Measurements from ENCODE around the gene POTEB3. TPM values are rescaled to one million over a fixed set of nuclear protein-coding genes. Genes with fewer than 3 reads are reported as not detected.
"Not testable (repeated sequence)": the region's sequence is repeated elsewhere in the genome, so short reads cannot be mapped to it uniquely, and the experiment has no call there.

Gene POTEB3
- total and polyA plus RNA-seq, 10 of the 15 experiments (the other 5 are each of a cell fraction or from before 2014, with no cell fraction given): not detected

DNA sequence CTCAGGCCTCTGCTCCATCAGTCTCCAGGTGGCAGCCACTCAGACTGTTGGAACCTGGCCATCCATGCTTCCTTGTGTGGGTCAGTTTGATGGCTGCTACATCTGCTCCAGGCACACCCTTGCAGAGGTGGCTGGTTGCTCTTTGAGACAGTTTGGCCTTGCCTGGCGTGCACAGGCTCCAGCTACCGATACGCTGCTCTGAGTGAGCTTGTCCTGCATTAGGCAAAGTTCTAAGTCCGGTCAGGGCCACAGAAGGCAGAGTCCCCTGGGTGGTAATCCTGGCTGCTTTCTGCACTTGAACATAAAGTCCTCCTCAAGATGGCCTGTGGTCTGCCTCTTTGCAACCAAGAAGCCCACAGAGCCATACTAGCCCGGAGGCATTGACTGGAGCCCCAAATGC lies 41.8 kb downstream of the POTEB3 start:
- H3K4me2 ChIP-seq (ENCODE audit: control insufficient read depth, insufficient read depth); FAIRE-seq; H3K27ac ChIP-seq (ENCODE audit: control insufficient read depth, insufficient read depth); BruUV-seq (replicated peaks); POLR2A ChIA-PET; CTCF ChIA-PET; SMC1A ChIA-PET (ENCODE audit: uncharacterized antibody, unreplicated experiment); H3K36me3 ChIP-seq (ENCODE audit: control insufficient read depth in 2 of 2, insufficient read depth in 2 of 2, low read length in 1 of 2); H3K4me3 ChIP-seq; H2AFZ ChIP-seq (ENCODE audit: control insufficient read depth, low read depth, low read length); intact Hi-C loops (cut with micrococcal nuclease; ENCODE audit: unreplicated experiment); H3K79me2 ChIP-seq (ENCODE audit: control insufficient read depth, insufficient read depth, low read length); H3K4me1 ChIP-seq (ENCODE audit: control insufficient read depth, insufficient read depth, low read length); RAD21 ChIA-PET (ENCODE audit: unreplicated experiment); ATAC-seq; H3K9me3 ChIP-seq (replicated peaks; ENCODE audit: control insufficient read depth, insufficient read depth, low read length); in situ Hi-C loops (cut with MboI); H3K9ac ChIP-seq (ENCODE audit: control insufficient read depth, insufficient read depth, low read length); H3K27me3 ChIP-seq (replicated peaks in 1 of 2; ENCODE audit: control insufficient read depth in 2 of 2, insufficient read depth in 2 of 2, low read length in 1 of 2); DNase-seq (ENCODE audit: low read depth, low spot score); H4K20me1 ChIP-seq (ENCODE audit: control insufficient read depth, insufficient read depth): not testable (repeated sequence)
- WGBS (ENCODE audit: insufficient coverage, insufficient replicate concordance, low lambda C conversion rate, missing lambda C conversion rate): no CpG with 5 or more reads among the region's 5 CpGs

DNA sequence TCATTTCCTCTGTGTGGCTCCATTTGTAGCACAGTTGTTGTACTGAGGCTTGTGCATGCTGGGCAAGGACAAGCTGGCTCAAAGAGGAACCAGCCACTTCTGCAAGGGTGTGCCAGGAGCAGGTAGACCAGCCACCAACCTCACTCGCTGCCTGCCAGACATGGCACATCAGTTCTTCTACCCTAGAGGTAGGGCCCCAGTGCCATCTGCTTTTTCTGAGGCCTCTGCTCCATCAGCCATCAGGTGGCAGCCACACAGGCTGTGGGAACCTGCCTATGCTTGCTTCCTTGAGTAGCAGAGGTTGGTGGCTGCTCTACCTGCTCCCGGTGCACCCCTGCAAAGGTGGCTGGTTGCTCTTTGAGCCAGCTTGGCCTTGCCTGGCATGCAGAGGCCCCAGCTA lies 42.6 kb downstream of the POTEB3 start:
- FAIRE-seq; H3K4me3 ChIP-seq; POLR2A ChIA-PET; DNase-seq (ENCODE audit: low read depth, low spot score); H3K4me1 ChIP-seq (ENCODE audit: control insufficient read depth, insufficient read depth, low read length); H3K27me3 ChIP-seq (replicated peaks in 1 of 2; ENCODE audit: control insufficient read depth in 2 of 2, insufficient read depth in 2 of 2, low read length in 1 of 2); in situ Hi-C loops (cut with MboI); intact Hi-C loops (cut with micrococcal nuclease; ENCODE audit: unreplicated experiment); BruUV-seq (replicated peaks); H3K4me2 ChIP-seq (ENCODE audit: control insufficient read depth, insufficient read depth); H2AFZ ChIP-seq (ENCODE audit: control insufficient read depth, low read depth, low read length); SMC1A ChIA-PET (ENCODE audit: uncharacterized antibody, unreplicated experiment); H3K36me3 ChIP-seq (ENCODE audit: control insufficient read depth in 2 of 2, insufficient read depth in 2 of 2, low read length in 1 of 2); H3K27ac ChIP-seq (ENCODE audit: control insufficient read depth, insufficient read depth); H4K20me1 ChIP-seq (ENCODE audit: control insufficient read depth, insufficient read depth); H3K9me3 ChIP-seq (replicated peaks; ENCODE audit: control insufficient read depth, insufficient read depth, low read length); CTCF ChIA-PET; H3K9ac ChIP-seq (ENCODE audit: control insufficient read depth, insufficient read depth, low read length); ATAC-seq; H3K79me2 ChIP-seq (ENCODE audit: control insufficient read depth, insufficient read depth, low read length); RAD21 ChIA-PET (ENCODE audit: unreplicated experiment): not testable (repeated sequence)
- no CpG with 5 or more reads among the region's 2 CpGs for WGBS (ENCODE audit: insufficient coverage, insufficient replicate concordance, low lambda C conversion rate, missing lambda C conversion rate)

DNA sequence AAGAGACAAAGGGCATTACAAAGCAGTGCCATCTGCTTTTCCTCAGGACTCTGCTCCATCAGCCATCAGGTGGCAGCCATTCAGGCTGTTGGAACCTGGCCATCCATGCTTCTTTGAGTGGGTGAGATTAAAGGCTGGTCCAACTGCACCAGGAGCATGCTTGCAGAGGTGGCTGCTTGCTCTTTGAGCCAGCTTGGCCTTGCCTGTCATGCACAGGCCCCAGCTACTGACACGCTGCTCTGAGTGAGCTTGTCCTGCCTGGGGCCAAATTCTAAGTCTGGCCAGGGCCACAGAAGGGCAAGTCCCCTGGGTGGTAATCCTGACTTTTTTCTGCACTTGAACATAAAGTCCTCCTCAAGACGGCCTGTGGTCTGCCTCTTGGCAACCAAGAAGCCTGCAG lies 43.1 kb downstream of the POTEB3 start:
- H3K27ac ChIP-seq (ENCODE audit: control insufficient read depth, insufficient read depth); H3K9me3 ChIP-seq (replicated peaks; ENCODE audit: control insufficient read depth, insufficient read depth, low read length); H3K79me2 ChIP-seq (ENCODE audit: control insufficient read depth, insufficient read depth, low read length); H3K4me3 ChIP-seq; CTCF ChIA-PET; BruUV-seq (replicated peaks); intact Hi-C loops (cut with micrococcal nuclease; ENCODE audit: unreplicated experiment); POLR2A ChIA-PET; RAD21 ChIA-PET (ENCODE audit: unreplicated experiment); H3K4me1 ChIP-seq (ENCODE audit: control insufficient read depth, insufficient read depth, low read length); H3K4me2 ChIP-seq (ENCODE audit: control insufficient read depth, insufficient read depth); H2AFZ ChIP-seq (ENCODE audit: control insufficient read depth, low read depth, low read length); H3K27me3 ChIP-seq (replicated peaks in 1 of 2; ENCODE audit: control insufficient read depth in 2 of 2, insufficient read depth in 2 of 2, low read length in 1 of 2); DNase-seq (ENCODE audit: low read depth, low spot score); H3K9ac ChIP-seq (ENCODE audit: control insufficient read depth, insufficient read depth, low read length); H3K36me3 ChIP-seq (ENCODE audit: control insufficient read depth in 2 of 2, insufficient read depth in 2 of 2, low read length in 1 of 2); H4K20me1 ChIP-seq (ENCODE audit: control insufficient read depth, insufficient read depth); SMC1A ChIA-PET (ENCODE audit: uncharacterized antibody, unreplicated experiment); ATAC-seq; FAIRE-seq; in situ Hi-C loops (cut with MboI): not testable (repeated sequence)
- WGBS (ENCODE audit: insufficient coverage, insufficient replicate concordance, low lambda C conversion rate, missing lambda C conversion rate): no CpG with 5 or more reads among the region's 2 CpGs

DNA sequence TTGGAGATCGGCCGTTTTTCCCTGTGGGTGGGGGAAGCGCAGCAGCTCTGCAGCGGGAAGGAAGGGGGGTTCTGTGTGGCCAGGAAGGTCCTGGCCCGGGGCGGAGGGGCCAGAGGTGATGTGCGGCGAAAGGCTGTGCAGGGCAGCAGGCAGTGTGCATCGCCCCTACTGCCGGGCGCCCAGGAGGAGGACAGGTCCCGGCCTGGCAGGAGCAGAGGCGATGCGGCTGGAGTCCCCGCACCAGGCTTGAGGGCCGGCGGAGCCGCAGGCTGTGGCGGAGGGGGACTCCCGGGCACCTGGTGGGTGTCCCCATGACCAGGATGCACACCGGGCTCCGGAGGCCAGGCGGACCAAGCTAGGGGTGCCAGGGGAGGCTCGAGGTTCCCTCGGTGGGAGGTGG lies 54.3 kb downstream of the POTEB3 start:
- H3K9ac ChIP-seq (ENCODE audit: control insufficient read depth, insufficient read depth, low read length); H3K27ac ChIP-seq (ENCODE audit: control insufficient read depth, insufficient read depth); H3K9me3 ChIP-seq (replicated peaks; ENCODE audit: control insufficient read depth, insufficient read depth, low read length); H3K79me2 ChIP-seq (ENCODE audit: control insufficient read depth, insufficient read depth, low read length); SMC1A ChIA-PET (ENCODE audit: uncharacterized antibody, unreplicated experiment); H3K4me3 ChIP-seq; in situ Hi-C loops (cut with MboI); intact Hi-C loops (cut with micrococcal nuclease; ENCODE audit: unreplicated experiment); H3K36me3 ChIP-seq (ENCODE audit: control insufficient read depth in 2 of 2, insufficient read depth in 2 of 2, low read length in 1 of 2); BruUV-seq (replicated peaks); POLR2A ChIA-PET; H4K20me1 ChIP-seq (ENCODE audit: control insufficient read depth, insufficient read depth); RAD21 ChIA-PET (ENCODE audit: unreplicated experiment); H3K4me1 ChIP-seq (ENCODE audit: control insufficient read depth, insufficient read depth, low read length); FAIRE-seq; DNase-seq (ENCODE audit: low read depth, low spot score); H3K27me3 ChIP-seq (replicated peaks in 1 of 2; ENCODE audit: control insufficient read depth in 2 of 2, insufficient read depth in 2 of 2, low read length in 1 of 2); H3K4me2 ChIP-seq (ENCODE audit: control insufficient read depth, insufficient read depth); ATAC-seq; H2AFZ ChIP-seq (ENCODE audit: control insufficient read depth, low read depth, low read length); CTCF ChIA-PET: not testable (repeated sequence)
- WGBS (ENCODE audit: insufficient coverage, insufficient replicate concordance, low lambda C conversion rate, missing lambda C conversion rate): no CpG with 5 or more reads among the region's 25 CpGs
